A549 (cell line): Measurements from ENCODE around the gene GAS6. TPM values are rescaled to one million over a fixed set of nuclear protein-coding genes. Genes with fewer than 3 reads are reported as not detected.
A peak's percentile ranks its signal among the peaks of the same experiment; 100 is the strongest.

Source experiments
- ATAC-seq, 2 experiments: fragments of 200-7000 bp in 1 of 2; fragments of >200 bp in 1 of 2; cut with Nextera tagmentation in 1 of 2; cut with Tn5 transposase in 1 of 2; 3 replicates each; pipeline versions ENCODE4 v1.8.0 to v1.9.1; 2018 to 2020; ENCODE audit warnings: mild to moderate bottlenecking in 1 of 2, moderate library complexity in 1 of 2
- CTCF ChIA-PET: fragments of 300-600 bp; sonication (Branson Sonifier 250); formaldehyde crosslinking; extraction: SDS; loops from one replicate; lab custom pipeline; 2021; ENCODE audit warnings: antibody characterized with exemption, inconsistent platforms; lab: Yijun Ruan, JAX
- POLR2A ChIA-PET: fragments of 350-600 bp; formaldehyde crosslinking; extraction: SDS; loops from one replicate; lab custom pipeline; 2021; ENCODE audit warnings: antibody characterized with exemption, inconsistent platforms; lab: Yijun Ruan, JAX
- DNase-seq, 2 experiments: peaks; one replicate each; pipeline versions ENCODE4 v3.0.0 to v3.0.0-alpha.2; 2011 to 2016; ENCODE audit warnings: low read depth in 1 of 2, low spot score in 1 of 2
- FAIRE-seq: peaks from 2 replicates; lab custom pipeline; 2011; peaks lifted over from hg19 to GRCh38; lab: Jason Lieb, UNC
- H3K27ac ChIP-seq, 2 experiments: fragments of >200 bp; sonication (Bioruptor Twin); formaldehyde crosslinking; 3 replicates each; pipeline ENCODE4 v1.5.1; 2016 to 2017
- H3K4me1 ChIP-seq: fragments of >200 bp; sonication (Bioruptor Twin); formaldehyde crosslinking; 3 replicates; pipeline ENCODE4 v1.6.1; 2016
- H3K4me2 ChIP-seq: fragments of >200 bp; sonication (Bioruptor Twin); formaldehyde crosslinking; 3 replicates; pipeline ENCODE4 v1.6.1; 2016
- H3K4me3 ChIP-seq: fragments of >200 bp; sonication (Bioruptor Twin); formaldehyde crosslinking; 3 replicates; pipeline ENCODE4 v1.5.1; 2016
- H3K9me3 ChIP-seq: fragments of >200 bp; sonication (Bioruptor Twin); formaldehyde crosslinking; 3 replicates; pipeline ENCODE4 v1.6.1; 2016
- BHLHE40 ChIP-seq: IDR thresholded peaks from 2 replicates; pipeline ENCODE4 v1.6.1; 2012; ENCODE audit warnings: low read depth, low read length, inconsistent platforms
- CEBPB ChIP-seq, 2 experiments: fragments of >200 bp in 1 of 2; sonication (Bioruptor Twin) in 1 of 2; formaldehyde crosslinking in 1 of 2; IDR thresholded peaks; 2 replicates each; pipeline ENCODE4 v1.6.1; 2012 to 2016
- FOSL2 ChIP-seq, 2 experiments: fragments of 450-650 bp in 1 of 2; fragments of >200 bp in 1 of 2; sonication (Bioruptor Twin) in 1 of 2; formaldehyde crosslinking; IDR thresholded peaks; 2 replicates each; pipeline versions ENCODE4 v1.5.0 to v1.6.1; 2016 to 2020; ENCODE audit warnings: mild to moderate bottlenecking in 1 of 2, moderate library complexity in 1 of 2
- HOXB5 ChIP-seq: fragments of 250-450 bp; sonication (Bioruptor Pico); IDR thresholded peaks from 2 replicates; pipeline ENCODE4 v1.5.0; 2020; ENCODE audit warnings: mild to moderate bottlenecking, moderate library complexity
- MAFK ChIP-seq: fragments of 450-650 bp; IDR thresholded peaks from 2 replicates; pipeline ENCODE4 v1.6.1; 2014; ENCODE audit not compliant: partially characterized antibody
- MAZ ChIP-seq: fragments of 150-350 bp; IDR thresholded peaks from 2 replicates; pipeline ENCODE4 v1.6.1; 2014; ENCODE audit warnings: antibody characterized with exemption, low read depth, low read length, borderline replicate concordance
- NPAS2 ChIP-seq: fragments of 250-450 bp; sonication (Bioruptor Pico); IDR thresholded peaks from 2 replicates; pipeline ENCODE4 v1.8.0; 2022; ENCODE audit warnings: mild to moderate bottlenecking, moderate library complexity, borderline replicate concordance
- RAD21 ChIP-seq, 2 experiments: fragments of >200 bp in 1 of 2; sonication (Bioruptor Twin) in 1 of 2; formaldehyde crosslinking in 1 of 2; IDR thresholded peaks in 1 of 2; conservative IDR thresholded peaks in 1 of 2; 2 replicates in 1 of 2; 3 replicates in 1 of 2; pipeline ENCODE4 v1.6.1; 2012 to 2018; ENCODE audit warnings: inconsistent platforms in 1 of 2
- RNF2 ChIP-seq: fragments of 200-600 bp; sonication (generic); IDR thresholded peaks from 2 replicates; pipeline ENCODE4 v1.6.1; 2016; ENCODE audit warnings: low read depth, mild to moderate bottlenecking, antibody characterized with exemption, moderate library complexity, borderline replicate concordance
- SMC3 ChIP-seq: fragments of >200 bp; sonication (Bioruptor Twin); formaldehyde crosslinking; IDR thresholded peaks from 3 replicates; pipeline ENCODE4 v1.6.1; 2018; ENCODE audit warnings: inconsistent platforms
- TFCP2L1 ChIP-seq: fragments of 250-450 bp; sonication (Bioruptor Pico); IDR thresholded peaks from 2 replicates; pipeline ENCODE4 v1.5.0; 2021; ENCODE audit warnings: mild to moderate bottlenecking
- TP53 ChIP-seq: fragments of 250-450 bp; sonication (Bioruptor Pico); IDR thresholded peaks from 2 replicates; pipeline ENCODE4 v1.5.0; 2021; ENCODE audit warnings: mild to moderate bottlenecking, moderate library complexity
- ZFP36 ChIP-seq: fragments of 450-650 bp; IDR thresholded peaks from 2 replicates; pipeline ENCODE4 v1.6.1; 2014; ENCODE audit warnings: borderline replicate concordance; ENCODE audit not compliant: partially characterized antibody
- WGBS: methylation state at CpG from one replicate; pipeline ENCODE4 v1.1.6; 2017; ENCODE audit errors: missing lambda C conversion rate; 5-methylcytosine and 5-hydroxymethylcytosine counted together
- polyA plus RNA-seq, 4 experiments: library from polyadenylated mRNA; depleted of rRNA in 3 of 4; stranded (reverse); fragments of >200 nt; fragmentation: RNase III in 1 of 4; extraction: RNeasy Plus Mini Kit Qiagen cat#74134 plus additional on column Dnase treatment in 1 of 4; gene quantifications; 2 replicates in 3 of 4; 3 replicates in 1 of 4; pipeline ENCODE4 v1.2.3, GENCODE V29; 2011 to 2017
- TF ChIP-seq, protein P1 (sequence below): fragments of >200 bp; sonication (Bioruptor Twin); formaldehyde crosslinking; IDR thresholded peaks from 3 replicates; pipeline ENCODE4 v1.6.1; 2016
- TF ChIP-seq, protein P2 (sequence below): fragments of >200 bp; sonication (Bioruptor Twin); formaldehyde crosslinking; IDR thresholded peaks from 3 replicates; pipeline ENCODE4 v1.5.1; 2016

Gene GAS6
- polyA plus RNA-seq, 2 of the 4 experiments (the other 2 are of a cell fraction), result 3.5 to 5.7 TPM

DNA sequence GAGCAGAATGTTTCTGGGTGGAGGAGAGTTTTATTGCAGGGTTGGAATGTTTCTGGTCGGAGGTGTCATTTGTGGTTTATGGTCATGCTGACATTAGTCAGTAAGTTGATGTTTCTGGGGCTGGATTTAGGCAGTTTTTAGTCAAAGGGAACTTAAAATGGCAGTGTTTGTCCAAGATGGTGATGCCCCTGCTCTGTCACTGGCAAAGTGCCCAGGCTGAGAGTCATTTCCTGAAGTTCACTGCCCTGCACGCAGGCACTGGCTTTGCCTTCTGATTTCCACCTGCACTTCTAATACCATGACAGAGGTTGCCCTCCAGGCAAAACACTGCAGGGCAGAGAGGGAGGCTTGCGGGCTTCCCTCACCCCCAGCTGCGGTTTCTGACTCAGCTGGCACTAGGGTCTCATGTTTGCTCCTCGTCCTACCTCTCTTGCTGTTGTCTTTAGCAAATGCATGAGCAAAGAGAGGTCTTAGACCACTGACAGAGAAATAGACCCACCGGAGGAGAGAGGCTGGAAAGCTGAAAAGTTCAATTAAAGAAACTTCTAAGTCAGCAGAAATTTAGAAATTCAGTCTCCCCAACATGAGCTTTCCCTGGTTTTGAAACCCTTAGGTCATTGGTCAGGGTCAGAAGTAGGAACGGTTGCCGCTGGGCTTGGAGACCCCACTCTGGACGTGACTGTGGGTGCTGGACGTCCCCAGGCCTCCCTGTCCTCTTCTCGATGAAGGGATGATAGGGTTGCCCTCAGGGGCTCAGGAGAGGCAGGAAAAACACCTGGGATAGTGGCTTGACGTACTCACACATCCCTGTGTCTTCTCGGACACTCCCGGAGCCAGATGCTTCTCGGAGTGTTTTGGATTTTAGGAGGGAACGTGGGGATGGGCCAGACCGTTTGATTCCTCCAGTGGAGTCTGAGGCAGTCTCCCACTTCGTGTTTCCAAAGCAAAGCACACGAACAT is 78.5 kb downstream of the GAS6 start:
- POLR2A ChIA-PET, result no interaction called here
- Histone ChIP-seq H3K4me2 (no peak overlapping the region), H3K9me3 (no peaks in the 10 kb centered on the region), H3K4me1 (no peaks in the 10 kb centered on the region), H3K4me3 (no peak overlapping the region), H3K27ac (no peak overlapping the region)
- 32% methylated on average over 13 of the region's 19 CpGs for WGBS
- no peak for FAIRE-seq
- ATAC-seq, result no peak; a peak in 1 of 6 replicates
- CTCF ChIA-PET, result no interaction called here
- TF ChIP-seq MAZ (no peak), MAFK (peak; percentile 58)
- no peak for DNase-seq

DNA sequence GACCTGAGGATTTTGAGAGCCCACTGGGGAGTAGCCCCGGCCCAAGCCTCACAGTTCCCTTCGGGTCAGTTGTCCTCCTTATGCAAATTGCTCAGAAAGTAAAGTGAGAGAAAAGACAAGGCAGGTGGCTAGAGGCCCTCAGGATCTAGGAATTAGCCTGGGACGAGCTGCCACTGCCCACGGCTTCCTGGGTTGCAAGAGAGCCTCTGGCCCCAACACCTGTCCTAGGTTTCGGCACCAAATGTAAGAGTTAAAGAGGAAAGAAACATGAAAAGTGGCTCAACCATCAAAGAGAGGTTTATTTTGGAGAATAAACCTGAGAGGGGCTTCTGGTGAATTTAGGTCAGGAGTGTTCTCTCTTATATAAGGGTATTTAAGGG is 79.2 kb downstream of the GAS6 start:
- Histone ChIP-seq H3K4me3 (no peak overlapping the region), H3K9me3 (no peaks in the 10 kb centered on the region)
- ChIA-PET CTCF (no interaction called here), POLR2A (no interaction called here)
- no peak for DNase-seq
- TF ChIP-seq CEBPB (IDR thresholded peaks at IDR 0.05), result no peak
- TF ChIP-seq, protein P1, sequence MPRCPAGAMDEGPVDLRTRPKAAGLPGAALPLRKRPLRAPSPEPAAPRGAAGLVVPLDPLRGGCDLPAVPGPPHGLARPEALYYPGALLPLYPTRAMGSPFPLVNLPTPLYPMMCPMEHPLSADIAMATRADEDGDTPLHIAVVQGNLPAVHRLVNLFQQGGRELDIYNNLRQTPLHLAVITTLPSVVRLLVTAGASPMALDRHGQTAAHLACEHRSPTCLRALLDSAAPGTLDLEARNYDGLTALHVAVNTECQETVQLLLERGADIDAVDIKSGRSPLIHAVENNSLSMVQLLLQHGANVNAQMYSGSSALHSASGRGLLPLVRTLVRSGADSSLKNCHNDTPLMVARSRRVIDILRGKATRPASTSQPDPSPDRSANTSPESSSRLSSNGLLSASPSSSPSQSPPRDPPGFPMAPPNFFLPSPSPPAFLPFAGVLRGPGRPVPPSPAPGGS, result no peak
- TF ChIP-seq RAD21 (conservative IDR thresholded peaks at IDR 0.05 in 1 of 2, IDR thresholded peaks at IDR 0.05 in 1 of 2), result no peak
- TF ChIP-seq, all 56 proteins: peak for 0
- Histone ChIP-seq H3K4me2 (no peak overlapping the region), H3K4me1 (no peaks in the 10 kb centered on the region), H3K27ac (no peak overlapping the region)
- ATAC-seq (no peak), FAIRE-seq (no peak)
- 59% methylated on average over 5 of the region's 5 CpGs for WGBS

DNA sequence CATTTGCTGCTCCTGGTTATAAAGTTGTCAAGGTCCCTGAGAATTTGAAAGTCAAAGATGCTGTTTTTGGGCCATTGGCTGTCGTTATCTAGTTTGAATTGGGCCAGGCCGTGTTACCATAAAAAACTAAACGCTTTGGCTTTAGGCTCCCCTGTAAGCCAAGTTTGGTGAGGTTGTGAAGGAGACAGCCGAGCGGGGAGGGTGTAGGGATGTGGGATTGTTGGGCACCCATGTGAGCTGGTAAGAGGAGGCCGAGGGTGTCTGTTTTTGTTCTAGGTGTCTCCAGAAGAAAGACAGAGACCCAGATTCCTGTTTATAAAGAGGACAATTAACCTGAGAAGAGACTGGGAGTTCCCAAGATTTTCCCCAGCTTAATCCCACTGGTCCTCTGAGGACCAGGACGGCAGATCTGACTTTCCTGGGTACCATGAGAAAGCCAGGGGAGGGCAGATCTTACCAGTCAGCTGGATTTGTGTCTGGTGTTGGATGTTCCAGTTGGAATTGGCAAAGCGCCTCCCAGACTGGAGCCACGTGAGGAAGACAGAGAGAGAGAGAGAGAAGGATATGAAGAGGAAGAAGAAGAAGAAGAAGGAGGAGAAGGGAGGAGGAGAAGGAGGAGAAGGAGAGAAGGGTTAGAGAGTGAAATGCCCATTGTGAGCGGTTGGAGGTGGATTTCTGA is 79.8 kb downstream of the GAS6 start:
- ChIA-PET POLR2A (no interaction called here), CTCF (no interaction called here)
- DNase-seq, result no peak
- Histone ChIP-seq H3K4me2 (no peak overlapping the region), H3K4me1 (no peaks in the 10 kb centered on the region), H3K27ac (no peak overlapping the region), H3K9me3 (no peaks in the 10 kb centered on the region), H3K4me3 (no peak overlapping the region)
- 56% methylated on average over 10 of the region's 10 CpGs for WGBS
- no peak for ATAC-seq
- no peak for TF ChIP-seq ZFP36
- TF ChIP-seq TP53 (CRISPR knock-in tag), result no peak
- TF ChIP-seq BHLHE40, result no peak
- no peak for FAIRE-seq

DNA sequence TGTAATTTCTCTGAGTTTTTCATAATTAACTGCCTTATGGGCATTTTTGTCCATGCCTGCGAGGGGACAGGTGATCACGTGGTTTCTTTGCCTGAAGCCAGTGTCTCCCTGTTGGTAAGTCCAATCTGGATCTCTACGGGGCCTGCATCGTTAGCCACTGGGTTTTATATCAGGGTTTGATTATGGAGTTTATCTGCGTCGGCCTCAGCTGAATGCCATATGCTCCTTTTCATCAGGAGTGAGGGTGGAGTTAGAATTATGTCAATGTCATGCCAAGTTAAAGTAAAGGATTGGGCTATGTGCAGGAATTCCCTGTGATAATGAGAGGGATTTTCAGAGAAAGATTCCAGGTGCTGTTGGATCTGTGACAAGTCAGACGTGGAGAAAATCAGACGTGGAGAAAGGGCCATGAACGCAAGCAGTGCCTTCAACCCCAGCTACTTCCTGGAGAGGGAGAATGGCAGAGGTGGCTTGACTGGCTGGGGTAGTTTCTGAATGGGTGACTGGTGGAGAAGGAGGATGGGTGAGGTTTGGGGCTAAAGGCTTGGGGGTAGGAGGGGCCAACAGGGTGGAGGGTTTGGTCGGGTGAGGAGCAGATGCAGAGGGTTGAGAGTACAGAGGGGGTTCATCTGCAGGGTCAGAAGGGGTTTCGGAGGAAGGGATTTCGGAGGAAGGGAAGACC is 80.5 kb downstream of the GAS6 start:
- POLR2A ChIA-PET, result no interaction called here
- ATAC-seq (no peak), DNase-seq (no peak)

More for the DNA sequence above, 80.5 kb downstream of the GAS6 start:
- CTCF ChIA-PET, result no interaction called here
- H3K27ac ChIP-seq, result no peak overlapping the region
- H3K9me3 ChIP-seq, result no peaks in the 10 kb centered on the region
- 52% methylated on average over 12 of the region's 12 CpGs for WGBS
- no peak for FAIRE-seq
- H3K4me2 ChIP-seq, result no peak overlapping the region
- no peak overlapping the region for H3K4me3 ChIP-seq
- TF ChIP-seq BHLHE40 (no peak), HOXB5 (no peak), TFCP2L1 (CRISPR knock-in tag) (no peak), FOSL2 (IDR thresholded peaks at IDR 0.05) (no peak), FOSL2 (CRISPR knock-in tag; IDR thresholded peaks at IDR 0.05) (no peak), RNF2 (no peak), NPAS2 (CRISPR knock-in tag) (no peak), SMC3 (no peak)
- TF ChIP-seq, protein P2, sequence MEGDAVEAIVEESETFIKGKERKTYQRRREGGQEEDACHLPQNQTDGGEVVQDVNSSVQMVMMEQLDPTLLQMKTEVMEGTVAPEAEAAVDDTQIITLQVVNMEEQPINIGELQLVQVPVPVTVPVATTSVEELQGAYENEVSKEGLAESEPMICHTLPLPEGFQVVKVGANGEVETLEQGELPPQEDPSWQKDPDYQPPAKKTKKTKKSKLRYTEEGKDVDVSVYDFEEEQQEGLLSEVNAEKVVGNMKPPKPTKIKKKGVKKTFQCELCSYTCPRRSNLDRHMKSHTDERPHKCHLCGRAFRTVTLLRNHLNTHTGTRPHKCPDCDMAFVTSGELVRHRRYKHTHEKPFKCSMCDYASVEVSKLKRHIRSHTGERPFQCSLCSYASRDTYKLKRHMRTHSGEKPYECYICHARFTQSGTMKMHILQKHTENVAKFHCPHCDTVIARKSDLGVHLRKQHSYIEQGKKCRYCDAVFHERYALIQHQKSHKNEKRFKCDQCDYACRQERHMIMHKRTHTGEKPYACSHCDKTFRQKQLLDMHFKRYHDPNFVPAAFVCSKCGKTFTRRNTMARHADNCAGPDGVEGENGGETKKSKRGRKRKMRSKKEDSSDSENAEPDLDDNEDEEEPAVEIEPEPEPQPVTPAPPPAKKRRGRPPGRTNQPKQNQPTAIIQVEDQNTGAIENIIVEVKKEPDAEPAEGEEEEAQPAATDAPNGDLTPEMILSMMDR, result no peak
- TF ChIP-seq, protein P1, result no peak
- TF ChIP-seq, all 56 proteins: peak for 0
- no peaks in the 10 kb centered on the region for H3K4me1 ChIP-seq
